Activated naive CD4-positive, alpha-beta T cell (primary cell): ENCODE results near the gene GPAM.

Source experiments
- DNase-seq, 4 experiments: peaks; one replicate each; lab custom pipeline; 2025; lab: John Stamatoyannopoulos, UW

The GPAM gene

DNA sequence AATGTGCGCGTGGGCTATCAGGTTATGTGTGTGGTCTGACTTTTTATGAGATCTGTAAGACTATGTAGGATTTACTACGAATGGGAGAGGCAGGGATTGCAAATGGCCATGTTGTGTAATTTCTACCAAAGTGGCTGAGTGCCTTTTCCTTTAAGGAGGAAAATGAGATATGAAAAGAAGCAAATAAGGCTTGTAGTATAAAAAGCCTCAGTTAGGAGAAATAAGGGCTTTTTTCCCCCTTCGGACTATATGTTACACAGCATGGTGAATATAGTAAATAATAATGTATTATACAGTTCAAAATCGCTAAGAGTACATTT, 447 bp upstream of the GPAM start:
- DNase-seq = no peak

DNA sequence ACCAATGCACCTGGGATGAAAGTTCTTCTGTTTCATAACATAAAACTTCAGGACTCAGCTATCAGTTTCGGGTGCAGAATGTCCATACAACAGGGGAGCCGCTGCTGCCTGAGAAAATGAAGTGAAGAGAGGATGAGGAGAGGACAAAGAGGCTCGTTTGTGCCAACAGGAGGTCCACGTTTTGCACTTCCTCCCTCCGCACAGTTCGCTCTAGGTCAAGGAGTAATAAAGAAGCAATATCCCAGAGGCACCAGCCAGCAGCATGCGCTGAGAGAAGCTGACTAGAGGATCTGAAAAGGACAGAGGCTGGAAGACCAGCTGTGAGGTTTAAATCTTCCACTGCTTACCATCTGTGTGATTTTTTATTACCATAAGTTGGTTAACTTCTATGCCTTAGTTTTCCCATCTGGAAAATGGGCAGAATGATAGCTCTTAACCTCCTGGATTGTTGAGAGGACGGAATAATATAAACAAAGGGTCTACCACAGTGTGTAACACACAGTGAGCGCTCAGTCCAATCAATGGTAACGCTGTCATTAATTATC, 709 bp downstream of the GPAM start:
- no peak for DNase-seq

GRCh38 chr10:112177247-112177646, 6.3 kb downstream of the GPAM start:
- no peak for DNase-seq

GRCh38 chr10:112176543-112176942, 7.0 kb downstream of the GPAM start:
- no peak for DNase-seq

DNA sequence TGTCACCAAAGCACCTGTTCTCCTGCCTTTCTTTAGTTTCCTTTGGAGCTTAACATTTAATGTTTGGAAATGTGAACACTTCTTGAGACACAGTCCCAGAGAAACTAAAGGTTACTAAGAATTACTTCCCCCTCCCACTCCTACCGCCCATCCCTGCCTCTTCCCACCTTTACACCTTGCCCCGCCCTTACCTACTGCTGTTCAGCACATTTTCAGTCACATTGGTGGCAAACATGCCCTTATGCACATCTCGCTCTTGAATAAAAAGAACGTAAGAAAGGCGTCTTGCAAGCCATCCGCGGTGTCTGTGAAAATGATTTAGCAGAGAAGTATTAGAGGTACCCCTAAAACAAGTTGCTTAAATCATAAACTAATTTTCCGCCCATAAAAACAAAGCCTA, 8.2 kb downstream of the GPAM start:
- no peak for DNase-seq

DNA sequence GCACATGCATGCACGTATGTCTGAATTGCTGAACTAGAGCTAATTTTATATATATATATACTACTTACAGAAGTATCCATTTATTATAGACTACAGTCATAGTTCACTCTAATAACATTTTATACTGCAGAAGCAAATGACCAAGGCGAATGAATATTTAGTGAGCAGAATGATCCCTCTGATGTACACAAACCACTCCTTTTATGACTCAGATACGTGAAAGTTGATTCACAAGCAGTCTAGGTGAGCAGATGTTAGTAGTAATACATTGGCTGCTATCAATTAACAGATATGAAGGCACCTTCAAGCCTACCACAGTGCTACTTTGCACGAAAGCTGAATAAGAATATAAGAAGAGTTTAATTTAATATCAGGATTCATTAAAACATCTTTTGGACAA, 10.4 kb downstream of the GPAM start:
- no peak for DNase-seq

DNA sequence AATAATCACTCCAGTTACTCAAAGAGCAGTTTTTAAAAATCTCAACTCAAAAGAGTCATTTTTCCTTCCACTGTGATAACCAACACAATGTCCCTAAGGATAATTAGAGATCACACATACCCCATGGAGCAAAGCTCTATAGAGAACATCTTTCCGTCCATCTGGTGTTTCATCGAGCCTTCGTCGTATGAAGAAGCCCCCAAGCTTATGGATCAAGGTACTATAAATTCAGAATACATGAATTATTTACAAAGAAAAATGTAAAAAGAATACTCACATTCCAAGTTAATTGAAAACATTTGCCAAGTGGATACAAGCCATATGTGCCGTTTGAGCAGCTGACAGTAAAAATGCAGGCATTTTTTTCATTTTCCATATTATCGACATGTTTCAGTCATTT, 14.8 kb downstream of the GPAM start:
- no peak for DNase-seq

- DNase-seq = no peak
Measured at GRCh38 chr10:112166800-112167199, 16.8 kb downstream of the GPAM start.

GRCh38 chr10:112161757-112162518, 21.6 kb downstream of the GPAM start:
- no peak for DNase-seq

- DNase-seq = no peak
Measured at GRCh38 chr10:112160834-112161233, 22.7 kb downstream of the GPAM start.

DNA sequence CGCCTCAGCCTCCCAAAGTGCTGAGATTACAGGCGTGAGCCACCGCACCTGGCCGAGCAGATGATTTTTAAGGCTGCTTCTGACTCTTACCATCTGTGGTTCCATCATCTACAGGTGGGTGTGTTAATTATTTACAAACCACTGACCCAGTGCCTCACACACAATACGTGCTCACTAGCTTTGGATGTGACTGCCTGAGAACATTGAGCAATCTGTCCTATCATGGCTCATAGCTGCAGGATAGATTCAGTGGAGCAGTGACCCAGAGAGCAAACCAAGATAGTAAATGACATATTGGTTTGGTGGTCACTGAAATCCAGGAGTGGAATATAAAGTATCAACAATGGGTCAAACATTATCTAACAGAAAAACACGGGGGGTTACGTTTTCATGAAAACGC, 24.1 kb downstream of the GPAM start:
- DNase-seq = no peak

- no peak for DNase-seq
Measured at GRCh38 chr10:112151524-112152039, 32.0 kb downstream of the GPAM start.

- DNase-seq = no peak
Measured at GRCh38 chr10:112148331-112148730, 35.2 kb downstream of the GPAM start.

- no peak for DNase-seq
Measured at GRCh38 chr10:112146799-112147198, 36.8 kb downstream of the GPAM start.

GRCh38 chr10:112145263-112145662, 38.3 kb downstream of the GPAM start:
- DNase-seq = no peak

- no peak for DNase-seq
Measured at GRCh38 chr10:112143420-112143819, 40.1 kb downstream of the GPAM start.

GRCh38 chr10:112141292-112141691, 42.3 kb downstream of the GPAM start:
- DNase-seq = no peak

GRCh38 chr10:112140110-112140970, 43.2 kb downstream of the GPAM start:
- DNase-seq = peak; percentile 13 to 40 (median 26)

DNA sequence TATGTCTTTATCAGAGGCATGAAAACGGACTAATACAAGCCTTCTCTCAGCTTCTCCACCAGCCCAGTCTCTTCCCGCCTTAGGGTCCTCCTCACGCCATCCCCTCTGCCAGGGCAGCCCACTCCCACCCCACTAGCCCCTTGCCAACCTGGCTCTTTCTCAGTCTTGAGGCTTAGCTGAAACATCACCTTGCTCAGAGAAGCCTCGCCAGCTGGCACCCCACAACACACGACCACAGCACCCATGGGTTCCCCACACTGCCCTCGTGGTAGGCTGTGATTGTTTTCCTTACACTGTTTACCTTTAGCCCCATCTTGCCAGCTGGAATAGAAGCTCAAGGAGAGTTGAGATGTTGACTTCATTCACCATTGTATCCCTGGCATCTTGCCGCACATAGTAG, 44.4 kb downstream of the GPAM start:
- DNase-seq = no peak

- DNase-seq = peak; percentile 9 to 40 (median 38)
Measured at GRCh38 chr10:112137154-112137987, 46.2 kb downstream of the GPAM start.

- no peak for DNase-seq
Measured at GRCh38 chr10:112136486-112137153, 46.9 kb downstream of the GPAM start.
